Endothelial cell of umbilical vein (primary cell): ENCODE results near the gene RGS11. TPM values are rescaled to one million over a fixed set of nuclear protein-coding genes. Genes with fewer than 3 reads are reported as not detected.

Experiments
- BruUV-seq: library from RNA; stranded (reverse); fragments of 400-500 nt; replicated peaks from 2 replicates; lab custom pipeline; 2021; lab: Mats Ljungman, UMichigan
- CTCF ChIA-PET: fragments of 300-600, 350-600 bp; sonication (Branson Sonifier 250); formaldehyde crosslinking; loops from one replicate; lab custom pipeline; 2021; ENCODE audit warnings: antibody characterized with exemption, inconsistent platforms; lab: Charles Lee
- POLR2A ChIA-PET: fragments of 300-600, 350-600 bp; sonication (Branson Sonifier 250); formaldehyde crosslinking; loops from one replicate; lab custom pipeline; 2021; ENCODE audit warnings: antibody characterized with exemption, inconsistent platforms; lab: Charles Lee
- DNase-seq: peaks from one replicate; pipeline ENCODE4 v3.0.0-alpha.2; 2011; ENCODE audit warnings: low read depth, low spot score
- FAIRE-seq: peaks from 2 replicates; lab custom pipeline; 2011; peaks lifted over from hg19 to GRCh38; lab: Jason Lieb, UNC
- H2AFZ ChIP-seq: 2 replicates; pipeline ENCODE4 v1.6.0; 2012; ENCODE audit warnings: low read depth, low read length, control low read depth, inconsistent platforms
- H3K27ac ChIP-seq: 2 replicates; pipeline ENCODE4 v1.5.1; 2011; ENCODE audit warnings: low read depth, mild to moderate bottlenecking, control low read depth, low read length, moderate library complexity; ENCODE audit not compliant: insufficient read depth
- H3K27me3 ChIP-seq, 2 experiments: 2 replicates each; pipeline versions ENCODE4 v1.6.0 to v1.6.1; 2011; ENCODE audit warnings: low read length in 2 of 2, mixed read lengths in 1 of 2; ENCODE audit not compliant: control insufficient read depth in 2 of 2, insufficient read depth in 2 of 2
- H3K36me3 ChIP-seq, 2 experiments: 2 replicates in 1 of 2; 3 replicates in 1 of 2; pipeline ENCODE4 v1.5.1; 2011; ENCODE audit warnings: low read length in 2 of 2, mild to moderate bottlenecking in 1 of 2, moderate library complexity in 1 of 2; ENCODE audit not compliant: control insufficient read depth in 2 of 2, insufficient read depth in 2 of 2; ENCODE audit errors: extremely low read depth in 1 of 2
- H3K4me1 ChIP-seq: 3 replicates; pipeline ENCODE4 v1.5.1; 2011; ENCODE audit warnings: mild to moderate bottlenecking, low read length; ENCODE audit not compliant: control insufficient read depth, insufficient read depth; ENCODE audit errors: extremely low read depth
- H3K4me2 ChIP-seq: 2 replicates; pipeline ENCODE4 v1.6.1; 2011; ENCODE audit warnings: low read length, control low read depth, mixed read lengths; ENCODE audit not compliant: insufficient read depth
- H3K4me3 ChIP-seq, 3 experiments: fragments of 200-600 bp in 1 of 3; sonication (generic), shearing (Covaris generic) in 1 of 3; replicated peaks in 1 of 3; 2 replicates each; pipeline ENCODE4 v1.5.1; 2011 to 2016; ENCODE audit warnings: control low read depth in 3 of 3, low read length in 3 of 3, mild to moderate bottlenecking in 2 of 3, inconsistent platforms in 1 of 3, low read depth in 1 of 3, moderate library complexity in 1 of 3; ENCODE audit not compliant: insufficient read depth in 1 of 3
- H3K79me2 ChIP-seq: 2 replicates; pipeline ENCODE4 v1.6.0; 2012; ENCODE audit warnings: low read length, inconsistent platforms; ENCODE audit not compliant: control insufficient read depth, insufficient read depth
- H3K9ac ChIP-seq: replicated peaks from 2 replicates; pipeline ENCODE3; 2011; ENCODE audit warnings: low read length, control low read depth; ENCODE audit not compliant: insufficient read depth; ENCODE audit errors: extremely low read depth
- H3K9me1 ChIP-seq: replicated peaks from 3 replicates; pipeline ENCODE4 v1.6.0; 2011; ENCODE audit warnings: mild to moderate bottlenecking, low read length; ENCODE audit not compliant: control insufficient read depth, insufficient read depth; ENCODE audit errors: extremely low read depth
- H3K9me3 ChIP-seq: replicated peaks from 2 replicates; pipeline ENCODE4 v1.5.1; 2012; ENCODE audit warnings: low read length, inconsistent platforms; ENCODE audit not compliant: control insufficient read depth, insufficient read depth
- H4K20me1 ChIP-seq: replicated peaks from 2 replicates; pipeline ENCODE3; 2011; ENCODE audit warnings: mild to moderate bottlenecking, low read length; ENCODE audit not compliant: control insufficient read depth, insufficient read depth; ENCODE audit errors: extremely low read depth
- CTCF ChIP-seq, 2 donors: IDR thresholded peaks; 1 replicate in 1 of 2; 2 replicates in 1 of 2; pipeline ENCODE4 v1.5.1; 2011; ENCODE audit warnings: low read length in 2 of 2, mild to moderate bottlenecking in 2 of 2, moderate library complexity in 2 of 2, control low read depth in 1 of 2, inconsistent platforms in 1 of 2, low read depth in 1 of 2; ENCODE audit not compliant: insufficient read depth in 1 of 2; ENCODE audit errors: extremely low read depth in 1 of 2
- EZH2 ChIP-seq: IDR thresholded peaks from 2 replicates; pipeline ENCODE4 v1.6.1; 2012; ENCODE audit warnings: borderline replicate concordance, low read depth, mild to moderate bottlenecking, moderate library complexity, low read length, inconsistent platforms; ENCODE audit not compliant: severe bottlenecking
- FOS ChIP-seq: IDR thresholded peaks from 2 replicates; pipeline ENCODE4 v1.6.1; 2011; ENCODE audit warnings: mild to moderate bottlenecking, low read length, moderate library complexity, borderline replicate concordance; ENCODE audit not compliant: insufficient read depth
- GATA2 ChIP-seq: IDR thresholded peaks from 2 replicates; pipeline ENCODE4 v1.7.0; 2011; ENCODE audit warnings: low read depth, mild to moderate bottlenecking, moderate library complexity, mixed read lengths, low read length; ENCODE audit not compliant: insufficient read length, insufficient read depth
- JUN ChIP-seq: IDR thresholded peaks from 2 replicates; pipeline ENCODE4 v1.6.1; 2011; ENCODE audit warnings: borderline replicate concordance, low read depth; ENCODE audit not compliant: insufficient read length, insufficient read depth
- MYC ChIP-seq: IDR thresholded peaks from one replicate; pipeline ENCODE4 v1.6.1; 2011; ENCODE audit warnings: mild to moderate bottlenecking, low read depth, low read length
- POLR2A ChIP-seq: IDR thresholded peaks from 2 replicates; pipeline ENCODE4 v1.6.1; 2012; ENCODE audit warnings: low read depth, mild to moderate bottlenecking, control low read depth, low read length
- POLR2AphosphoS5 ChIP-seq: IDR thresholded peaks from 2 replicates; pipeline ENCODE4 v1.6.1; 2012; ENCODE audit warnings: low read depth, mild to moderate bottlenecking, control low read depth, low read length, moderate library complexity; ENCODE audit not compliant: insufficient read depth
- dilution Hi-C: fragments of 300-500 bp; cut with MboI; formaldehyde crosslinking; loops from one replicate; pipeline ENCODE4 v1.15.0; 2019; ENCODE audit warnings: low sequenced_read_pairs; ENCODE audit not compliant: extremely low pct_ligation_motif_present
- intact Hi-C: fragments of 100-400 bp; cut with micrococcal nuclease; formaldehyde crosslinking; loops from one replicate; pipeline ENCODE4 v1.10.0; 2022
- polyA plus RNA-seq, 4 experiments: library from polyadenylated mRNA; depleted of rRNA in 3 of 4; stranded (reverse) in 3 of 4; unstranded in 1 of 4; fragments of >200 nt; gene quantifications; 2 replicates each; pipeline versions ENCODE4 v1.2.1 to v1.2.3, GENCODE V29; 2011 to 2012; ENCODE audit warnings: missing spikeins in 1 of 4
- total RNA-seq: library from RNA; stranded (reverse); gene quantifications from 2 replicates; pipeline ENCODE4 v1.2.3, GENCODE V29; 2021
- TF ChIP-seq, protein P1 (sequence below): IDR thresholded peaks from 2 replicates; pipeline ENCODE4 v1.6.1; 2011; ENCODE audit not compliant: insufficient read depth, insufficient read length

RGS11 gene
- total and polyA plus RNA-seq, 2 donors (not counting 3 experiments of a cell fraction or from before 2014, with no cell fraction given), result 3.0 to 4.9 TPM

DNA sequence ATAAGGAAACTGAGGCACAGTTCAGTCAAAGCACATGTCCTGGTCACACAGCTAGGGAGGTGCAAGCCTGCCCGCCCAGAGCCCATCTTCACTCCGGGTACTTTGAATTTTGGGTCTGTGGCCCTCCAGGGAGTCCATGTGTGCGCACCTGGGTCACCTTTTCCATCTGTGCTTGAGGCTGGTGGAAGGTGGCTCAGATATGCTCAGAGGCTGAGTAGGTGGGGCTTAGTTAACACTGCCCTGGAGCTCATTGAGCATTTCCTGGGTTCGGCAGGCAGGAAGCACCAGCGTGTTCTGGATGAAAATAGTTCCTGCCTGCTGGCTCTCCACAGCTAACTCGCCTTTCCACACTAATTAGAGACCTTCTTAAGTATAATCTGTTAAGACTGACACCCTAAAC lies 21.9 kb downstream of the RGS11 start:
- TF ChIP-seq MYC, result no peak
- TF ChIP-seq JUN, result no peak
- no peak for TF ChIP-seq EZH2
- TF ChIP-seq, protein P1, sequence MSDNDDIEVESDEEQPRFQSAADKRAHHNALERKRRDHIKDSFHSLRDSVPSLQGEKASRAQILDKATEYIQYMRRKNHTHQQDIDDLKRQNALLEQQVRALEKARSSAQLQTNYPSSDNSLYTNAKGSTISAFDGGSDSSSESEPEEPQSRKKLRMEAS, result no peak
- TF ChIP-seq GATA2, result no peak
- no peak for TF ChIP-seq POLR2A
- no peak for TF ChIP-seq POLR2AphosphoS5
- no peak for TF ChIP-seq CTCF (IDR thresholded peaks at IDR 0.05; ENCODE audit: extremely low read depth in 1 of 2, insufficient read depth in 1 of 2, low read depth in 1 of 2, low read length in 2 of 2)
- TF ChIP-seq FOS, result no peak
- DNase-seq (no peak), FAIRE-seq (no peak)
- ChIA-PET CTCF (interaction anchor here (0.5 to 0.6 kb wide), 2 partner anchors 83 to 109 kb away, joined by 3 to 4 read pairs; no protein-coding TSS in a partner anchor), POLR2A (no interaction called here)
- Histone ChIP-seq H3K4me3 (no peak overlapping the region), H3K27me3 (no peaks in the 10 kb centered on the region), H4K20me1 (no peaks in the 10 kb centered on the region), H2AFZ (no peak overlapping the region), H3K9me3 (no peaks in the 10 kb centered on the region), H3K9ac (no peak overlapping the region), H3K9me1 (no peaks in the 10 kb centered on the region), H3K27ac (no peak overlapping the region), H3K4me1 (peaks cover 12% of the 10 kb centered on the region), H3K4me2 (no peak overlapping the region), H3K79me2 (no peaks in the 10 kb centered on the region), H3K36me3 (peaks cover 0 to 2% of the 10 kb centered on the region in 2 experiments)
- BruUV-seq, result no TSS peak
- dilution Hi-C loops (no loop called here), intact Hi-C loops (no loop called here)
